RPMI8226 (cell line): ENCODE data around the gene ARHGAP35.

ENCODE experiments used
- DNase-seq: peaks from one replicate; pipeline ENCODE4 v3.0.0-alpha.2; 2015

ARHGAP35 gene

DNA sequence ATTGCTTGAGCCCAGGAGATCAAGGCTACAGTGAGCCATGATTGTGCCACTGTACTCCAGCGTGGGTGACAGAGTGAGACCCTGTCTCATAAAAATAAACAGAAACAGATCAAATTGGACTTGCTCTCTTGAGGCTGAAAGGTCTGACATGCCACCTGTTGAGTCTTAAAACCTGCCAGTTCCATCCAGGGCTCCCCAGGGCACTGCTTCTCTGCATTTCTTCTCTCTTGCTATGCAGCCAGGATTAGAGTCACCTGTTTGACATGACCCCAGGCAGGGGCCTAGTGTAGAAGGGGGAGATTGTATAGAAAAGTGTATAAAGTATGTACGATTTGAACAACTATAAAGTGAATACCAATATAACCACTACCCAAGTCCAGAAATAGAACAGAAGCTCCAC is 45.4 kb downstream of the ARHGAP35 start:
- DNase-seq = no peak

DNA sequence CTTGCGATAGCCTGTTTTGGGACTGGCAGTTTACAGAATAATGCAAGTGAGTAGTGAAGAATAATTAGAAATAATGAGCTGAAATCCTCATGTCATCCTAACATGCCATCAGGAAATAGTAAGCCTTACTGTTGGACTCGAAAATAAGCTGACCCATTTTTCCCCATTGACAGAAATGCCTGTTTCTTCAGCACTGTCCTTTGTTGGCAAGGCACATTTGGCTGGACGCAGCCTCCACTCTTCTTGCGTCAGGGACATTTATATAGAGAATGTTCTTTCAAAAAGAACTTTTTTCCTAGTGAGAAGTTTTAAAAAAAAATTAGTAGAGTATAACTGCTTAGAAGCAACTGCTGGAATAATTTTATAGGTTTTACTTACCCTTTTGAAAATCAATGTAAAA is 47.1 kb downstream of the ARHGAP35 start:
- DNase-seq = no peak

DNA sequence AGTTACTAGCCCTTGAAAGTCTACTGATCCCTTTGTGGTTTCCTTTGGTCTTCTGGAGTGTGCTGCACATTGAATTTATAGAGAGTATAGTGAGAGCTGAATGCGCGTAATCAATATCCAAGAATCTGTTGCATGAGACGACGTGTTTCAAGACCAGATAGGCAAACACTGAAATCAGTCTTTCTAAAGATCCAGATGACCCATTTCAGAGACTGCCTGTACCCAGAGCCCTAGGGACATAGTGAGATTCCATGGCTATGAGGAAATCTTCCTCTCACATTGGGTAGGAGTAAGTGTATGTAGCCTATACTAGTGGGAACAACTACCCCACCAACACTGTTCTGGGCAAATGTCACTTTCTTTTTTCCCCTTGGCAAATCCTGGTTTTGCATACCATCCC is 48.6 kb downstream of the ARHGAP35 start:
- no peak for DNase-seq
